Measurements from ENCODE around the gene SKP2.

Gene SKP2

GRCh38 chr5:36199620-36200019, 47.7 kb downstream of the SKP2 start:
- DNase-seq (ENCODE audit: low spot score), result no peak

DNA sequence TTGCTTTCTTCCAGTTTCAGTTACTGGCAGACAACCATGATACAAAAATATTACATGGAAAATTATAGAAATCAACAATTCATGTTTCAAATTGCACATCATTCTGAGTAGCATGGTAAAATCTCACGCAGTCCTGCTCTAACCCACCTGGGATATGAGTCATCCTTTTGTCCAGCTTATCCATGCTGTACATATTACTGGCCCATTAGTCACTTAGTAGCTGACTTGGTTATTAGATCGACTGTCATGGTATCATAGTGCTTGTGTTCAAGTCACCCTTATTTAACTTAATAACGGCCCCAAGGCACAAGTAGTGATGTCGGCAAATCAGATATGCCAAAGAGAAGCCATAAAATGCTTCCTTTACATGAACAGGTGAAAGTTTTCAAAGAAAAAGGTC, 48.6 kb downstream of the SKP2 start:
- no peak for DNase-seq (ENCODE audit: low spot score)

DNA sequence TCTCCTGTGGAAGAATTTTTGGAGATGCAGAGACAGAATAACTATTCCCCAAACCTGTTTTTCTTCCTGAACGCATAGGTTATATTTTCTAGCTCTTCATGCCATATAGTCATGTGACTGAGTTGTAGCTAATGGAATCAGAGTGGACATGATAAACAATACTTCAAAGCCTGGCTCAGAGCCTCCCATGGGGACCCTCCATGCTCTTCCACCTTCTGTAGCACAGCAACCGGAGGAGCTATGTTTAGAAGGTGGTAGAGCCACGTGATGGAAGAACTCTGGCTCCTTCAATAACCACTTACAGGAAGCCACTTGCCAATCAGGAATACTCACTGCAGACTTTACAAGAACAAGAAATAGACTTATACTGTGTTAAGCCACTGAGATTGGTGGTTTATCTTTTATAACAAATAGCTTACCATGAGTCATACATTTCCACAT, 50.6 kb downstream of the SKP2 start:
- DNase-seq (ENCODE audit: low spot score), result no peak

DNA sequence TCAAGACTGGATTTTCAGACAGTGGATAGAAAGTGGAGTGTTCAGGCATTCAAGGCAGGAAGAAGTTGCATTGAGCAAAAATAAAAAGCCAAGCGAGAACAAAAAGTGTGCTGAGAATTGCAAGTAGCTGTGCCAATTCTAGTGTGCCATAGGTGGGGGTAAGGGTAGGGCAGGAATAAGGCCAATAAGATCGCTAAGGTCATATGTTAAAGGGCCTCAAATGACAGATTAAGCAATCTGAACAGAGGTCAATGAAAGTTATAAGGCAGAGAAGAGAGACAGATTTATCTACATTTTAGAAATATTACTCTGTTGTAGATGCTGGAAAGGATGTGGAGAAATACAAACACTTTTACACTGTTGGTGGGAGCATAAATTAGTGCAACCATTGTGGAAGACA, 53.4 kb downstream of the SKP2 start:
- DNase-seq (ENCODE audit: low spot score), result no peak

DNA sequence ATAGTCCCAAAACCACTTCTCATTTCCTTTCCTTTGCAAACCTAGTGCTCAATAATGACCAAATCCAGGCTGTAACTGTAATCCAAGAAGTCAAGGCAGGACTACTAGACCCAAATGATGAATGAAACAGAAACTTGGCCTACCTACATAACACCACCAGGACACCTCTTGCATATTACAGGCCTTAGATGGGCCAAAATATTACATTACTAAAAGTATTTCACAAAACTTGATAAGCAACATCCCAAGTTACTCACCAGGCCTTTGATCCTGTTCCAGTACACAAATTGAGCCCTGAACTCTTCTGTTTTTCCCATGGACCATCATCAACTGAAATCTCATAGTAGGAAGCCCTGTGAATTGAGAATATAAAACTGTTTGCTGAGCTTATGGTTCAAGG, 55.0 kb downstream of the SKP2 start:
- DNase-seq (ENCODE audit: low spot score), result no peak

- DNase-seq (ENCODE audit: low spot score), result no peak
Observed at GRCh38 chr5:36208786-36209185, 56.9 kb downstream of the SKP2 start.

- no peak for DNase-seq (ENCODE audit: low spot score)
Observed at GRCh38 chr5:36209664-36210063, 57.8 kb downstream of the SKP2 start.

GRCh38 chr5:36214436-36214835, 62.5 kb downstream of the SKP2 start:
- no peak for DNase-seq (ENCODE audit: low spot score)

GRCh38 chr5:36215910-36216309, 64.0 kb downstream of the SKP2 start:
- no peak for DNase-seq (ENCODE audit: low spot score)

- no peak for DNase-seq (ENCODE audit: low spot score)
Observed at GRCh38 chr5:36217567-36217966, 65.7 kb downstream of the SKP2 start.

DNA sequence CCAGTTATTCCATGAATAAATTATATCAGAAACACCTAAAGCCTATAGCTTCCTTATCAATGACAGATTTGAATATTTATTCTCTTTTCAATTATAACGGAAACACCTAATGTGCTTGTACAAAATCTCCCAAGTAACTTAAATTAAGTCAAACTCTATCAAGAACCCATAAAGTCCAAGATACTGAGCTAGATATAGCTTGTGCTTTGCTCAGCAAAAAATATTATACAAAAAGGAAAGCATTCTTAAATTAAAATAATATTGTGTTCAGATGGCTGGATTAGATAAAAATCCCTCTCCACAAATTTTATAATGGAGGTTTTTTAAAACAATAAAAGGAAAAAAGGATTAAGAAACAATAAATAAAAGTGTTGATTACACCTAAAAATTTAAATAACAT, 66.1 kb downstream of the SKP2 start:
- no peak for DNase-seq (ENCODE audit: low spot score)

GRCh38 chr5:36222620-36223019, 70.7 kb downstream of the SKP2 start:
- DNase-seq (ENCODE audit: low spot score), result no peak

GRCh38 chr5:36227046-36227445, 75.1 kb downstream of the SKP2 start:
- DNase-seq (ENCODE audit: low spot score), result no peak

- DNase-seq (ENCODE audit: low spot score), result no peak
Observed at GRCh38 chr5:36228505-36228904, 76.6 kb downstream of the SKP2 start.

DNA sequence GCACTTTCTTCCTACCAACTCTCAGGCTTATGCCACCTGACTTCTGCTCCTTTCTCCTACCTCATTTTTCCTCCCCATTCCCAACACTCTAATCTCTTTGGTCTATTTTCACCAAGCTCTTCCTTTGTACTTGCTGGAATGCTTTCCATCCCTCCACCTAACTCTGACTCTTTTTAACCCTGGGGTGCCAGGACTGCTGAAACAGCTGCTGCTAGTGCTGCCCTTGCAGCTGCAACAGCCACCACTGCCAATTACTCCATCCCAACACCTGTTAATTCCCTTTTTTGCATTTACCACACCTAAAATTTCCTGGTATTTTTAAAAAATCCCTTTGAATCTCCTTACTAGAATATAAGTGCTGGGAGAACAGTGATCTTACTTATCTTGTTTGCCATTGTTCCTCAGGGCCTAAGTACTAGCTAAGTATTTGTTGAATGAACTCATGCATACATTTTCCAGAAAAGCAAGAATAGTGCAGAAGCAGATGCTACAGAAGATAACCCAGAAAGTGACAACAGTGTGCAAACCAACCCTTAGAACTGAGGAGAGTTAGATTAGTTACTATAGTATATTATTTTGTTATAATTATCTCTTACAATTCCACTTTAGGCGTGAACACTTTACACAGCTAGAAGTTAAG, 78.4 kb downstream of the SKP2 start:
- DNase-seq (ENCODE audit: low spot score), result no peak

GRCh38 chr5:36232533-36232932, 80.6 kb downstream of the SKP2 start:
- DNase-seq (ENCODE audit: low spot score), result no peak

Measured in hepatic stellate cell (primary cell).